ENCODE data around the gene MYO19.

- TF ChIP-seq CTCF (IDR thresholded peaks at IDR 0.05) (no peak), POLR2A (IDR thresholded peaks at IDR 0.05) (no peak)
These were observed 18.8 kb downstream of the MYO19 start for GRCh38 chr17:36515837-36516236.

Measured in adrenal gland (tissue), 5 donors.